SK-N-SH (cell line): ENCODE measurements around the gene WRAP73. TPM values are rescaled to one million over a fixed set of nuclear protein-coding genes. Genes with fewer than 3 reads are reported as not detected.

Experiments
- CTCF ChIA-PET: fragments of 300-600, 350-600 bp; formaldehyde crosslinking; extraction: SDS; loops from one replicate; lab custom pipeline; 2021; lab: Yijun Ruan, JAX
- POLR2A ChIA-PET: fragments of 350-600 bp; sonication (Branson Sonifier 250); formaldehyde crosslinking; extraction: SDS; loops from one replicate; lab custom pipeline; 2020; ENCODE audit warnings: antibody characterized with exemption, inconsistent platforms; lab: Yijun Ruan, JAX
- DNase-seq: peaks from one replicate; pipeline ENCODE4 v3.0.0; 2012
- H2AFZ ChIP-seq: fragments of 200-600 bp; sonication (generic); 2 replicates; pipeline ENCODE4 v1.8.1; 2016; ENCODE audit warnings: antibody characterized with exemption, mild to moderate bottlenecking, low read depth
- H3F3A ChIP-seq: fragments of 200-600 bp; sonication (generic); replicated peaks from 2 replicates; pipeline ENCODE3; 2016; ENCODE audit warnings: antibody characterized with exemption, mild to moderate bottlenecking; ENCODE audit not compliant: insufficient read depth
- H3K27ac ChIP-seq, 2 experiments: fragments of 200-500 bp in 1 of 2; fragments of 200-600 bp in 1 of 2; sonication (Bioruptor generic) in 1 of 2; sonication (generic), shearing (Covaris generic) in 1 of 2; 2 replicates each; pipeline versions ENCODE4 v1.5.1 to v1.6.1; 2014 to 2016; ENCODE audit warnings: low read depth in 2 of 2, inconsistent platforms in 1 of 2, low read length in 1 of 2, mild to moderate bottlenecking in 1 of 2, mixed read lengths in 1 of 2
- H3K27me3 ChIP-seq: fragments of 200-600 bp; sonication (generic), shearing (Covaris generic); 2 replicates; pipeline ENCODE4 v1.6.1; 2016; ENCODE audit warnings: mixed run types; ENCODE audit not compliant: insufficient read depth
- H3K36me3 ChIP-seq, 2 experiments: fragments of 200-500 bp in 1 of 2; fragments of 200-600 bp in 1 of 2; sonication (Bioruptor generic) in 1 of 2; sonication (generic) in 1 of 2; replicated peaks in 1 of 2; 2 replicates each; pipeline versions ENCODE3 to v1.5.1; 2014 to 2016; ENCODE audit warnings: low read length in 1 of 2, mild to moderate bottlenecking in 1 of 2; ENCODE audit not compliant: insufficient read depth in 2 of 2, control insufficient read depth in 1 of 2
- H3K4me1 ChIP-seq, 2 experiments: fragments of 200-500 bp in 1 of 2; fragments of 200-600 bp in 1 of 2; sonication (Bioruptor generic) in 1 of 2; sonication (generic), shearing (Covaris generic) in 1 of 2; 2 replicates each; pipeline versions ENCODE4 v1.5.1 to v1.6.1; 2014 to 2016; ENCODE audit warnings: low read depth in 1 of 2, low read length in 1 of 2, mixed run types in 1 of 2; ENCODE audit not compliant: insufficient read depth in 2 of 2, control insufficient read depth in 1 of 2
- H3K4me2 ChIP-seq: fragments of 200-600 bp; sonication (generic), shearing (Covaris generic); 2 replicates; pipeline ENCODE4 v1.6.1; 2017; ENCODE audit warnings: mixed run types
- H3K4me3 ChIP-seq, 2 experiments: fragments of 200-500 bp in 1 of 2; fragments of 200-600 bp in 1 of 2; sonication (Bioruptor generic) in 1 of 2; sonication (generic), shearing (Covaris generic) in 1 of 2; 2 replicates each; pipeline versions ENCODE4 v1.5.1 to v1.8.1; 2014 to 2016; ENCODE audit warnings: low read depth in 2 of 2, inconsistent platforms in 1 of 2, low read length in 1 of 2, mild to moderate bottlenecking in 1 of 2, mixed read lengths in 1 of 2, moderate library complexity in 1 of 2
- H3K79me2 ChIP-seq: fragments of 200-600 bp; sonication (generic); 2 replicates; pipeline ENCODE4 v1.8.1; 2017; ENCODE audit warnings: mild to moderate bottlenecking; ENCODE audit not compliant: insufficient read depth
- H3K9ac ChIP-seq: fragments of 200-600 bp; sonication (generic); 2 replicates; pipeline ENCODE4 v1.6.1; 2017; ENCODE audit warnings: mixed run types
- H3K9me2 ChIP-seq: fragments of 200-600 bp; sonication (generic); 2 replicates; pipeline ENCODE4 v1.6.1; 2017; ENCODE audit warnings: mixed run types
- H3K9me3 ChIP-seq: fragments of 200-600 bp; sonication (generic); 2 replicates; pipeline ENCODE4 v1.6.1; 2017; ENCODE audit warnings: mixed run types, mild to moderate bottlenecking, moderate library complexity
- H4K20me1 ChIP-seq: fragments of 200-600 bp; sonication (generic); 2 replicates; pipeline ENCODE4 v1.6.1; 2017; ENCODE audit warnings: mild to moderate bottlenecking, mixed run types; ENCODE audit not compliant: insufficient read depth
- CTCF ChIP-seq: fragments of 200-600 bp; sonication (generic); IDR thresholded peaks from 2 replicates; pipeline ENCODE4 v1.6.1; 2017; ENCODE audit warnings: antibody characterized with exemption, mild to moderate bottlenecking, moderate library complexity
- ELF1 ChIP-seq: IDR thresholded peaks from 2 replicates; pipeline ENCODE4 v1.4.0; 2012
- EP300 ChIP-seq, 2 experiments: IDR thresholded peaks; 2 replicates each; pipeline versions ENCODE4 v1.4.0 to v1.6.1; 2012; ENCODE audit warnings: borderline replicate concordance in 1 of 2, low read depth in 1 of 2, low read length in 1 of 2
- EZH2phosphoT487 ChIP-seq: fragments of 200-600 bp; sonication (generic); IDR thresholded peaks from 2 replicates; pipeline ENCODE4 v1.6.1; 2017; ENCODE audit warnings: low read depth, mixed run types, mild to moderate bottlenecking, antibody characterized with exemption, moderate library complexity, borderline replicate concordance
- FOSL2 ChIP-seq: IDR thresholded peaks from 2 replicates; pipeline ENCODE4 v1.4.0; 2012; ENCODE audit warnings: low read depth, mild to moderate bottlenecking, moderate library complexity, borderline replicate concordance
- FOXJ3 ChIP-seq: sonication (generic); formaldehyde crosslinking; IDR thresholded peaks from 2 replicates; pipeline ENCODE4 v1.5.1; 2020; ENCODE audit warnings: mild to moderate bottlenecking, missing genetic modification reagents
- GABPA ChIP-seq: IDR thresholded peaks from 2 replicates; pipeline ENCODE4 v1.4.0; 2012; ENCODE audit warnings: low read depth, mild to moderate bottlenecking
- IRF3 ChIP-seq: fragments of 150-350 bp; IDR thresholded peaks from 2 replicates; pipeline ENCODE4 v1.6.1; 2016; ENCODE audit warnings: mild to moderate bottlenecking, low read depth, low read length
- MXI1 ChIP-seq: IDR thresholded peaks from 2 replicates; pipeline ENCODE4 v1.6.1; 2012; ENCODE audit warnings: mild to moderate bottlenecking, low read depth, low read length, improper control_type of control experiment
- POLR2AphosphoS5 ChIP-seq: IDR thresholded peaks from 2 replicates; pipeline ENCODE4 v1.6.1; 2012; ENCODE audit warnings: low read depth, low read length
- RAD21 ChIP-seq: IDR thresholded peaks from 2 replicates; pipeline ENCODE4 v1.6.1; 2012; ENCODE audit warnings: mild to moderate bottlenecking, low read length
- RFX5 ChIP-seq: IDR thresholded peaks from 2 replicates; pipeline ENCODE4 v1.6.1; 2012; ENCODE audit warnings: mild to moderate bottlenecking, improper control_type of control experiment, low read length
- RXRA ChIP-seq: IDR thresholded peaks from 2 replicates; pipeline ENCODE4 v1.4.0; 2012; ENCODE audit warnings: low read depth, mild to moderate bottlenecking, borderline replicate concordance
- SMC3 ChIP-seq: IDR thresholded peaks from 2 replicates; pipeline ENCODE4 v1.6.1; 2012; ENCODE audit warnings: low read depth, low read length, improper control_type of control experiment
- TCF12 ChIP-seq: IDR thresholded peaks from 2 replicates; pipeline ENCODE4 v1.4.0; 2012
- TEAD4 ChIP-seq: IDR thresholded peaks from 2 replicates; pipeline ENCODE4 v1.4.0; 2012; ENCODE audit warnings: mild to moderate bottlenecking, borderline replicate concordance; ENCODE audit not compliant: insufficient read depth
- USF1 ChIP-seq: IDR thresholded peaks from 2 replicates; pipeline ENCODE4 v1.4.0; 2012; ENCODE audit warnings: low read depth, borderline replicate concordance
- USF2 ChIP-seq: fragments of 150-350 bp; IDR thresholded peaks from 2 replicates; pipeline ENCODE4 v1.6.1; 2017; ENCODE audit warnings: antibody characterized with exemption, low read length, low read depth, borderline replicate concordance
- ZBTB33 ChIP-seq: IDR thresholded peaks from 2 replicates; pipeline ENCODE4 v1.4.0; 2012; ENCODE audit warnings: low read depth, borderline replicate concordance
- WGBS: methylation state at CpG from one replicate; pipeline ENCODE4 v1.1.6; 2017; ENCODE audit warnings: low lambda C conversion rate; 5-methylcytosine and 5-hydroxymethylcytosine counted together
- polyA plus RNA-seq, 3 experiments: library from polyadenylated mRNA; depleted of rRNA; stranded (reverse); fragments of >200 nt; gene quantifications; 2 replicates each; pipeline ENCODE4 v1.2.3, GENCODE V29; 2012

The WRAP73 gene
- polyA plus RNA-seq, 1 of the 3 experiments (the other 2 are of a cell fraction): 61.9 TPM

- no peak overlapping the region for H3K4me3 ChIP-seq
- DNase-seq: no peak
- WGBS: 84% methylated on average over 13 of the region's 15 CpGs
- POLR2A ChIA-PET: no interaction called here
- H3F3A ChIP-seq: no peaks in the 10 kb centered on the region
- H3K27me3 ChIP-seq: peaks cover 4% of the 10 kb centered on the region; the same call in 1 of the 2 replicates
- H3K9ac ChIP-seq: no peak overlapping the region
- no peaks in the 10 kb centered on the region for H3K36me3 ChIP-seq
- no peak overlapping the region for H3K27ac ChIP-seq
- no peaks in the 10 kb centered on the region for H3K9me2 ChIP-seq
- TF ChIP-seq MXI1 (no peak), IRF3 (no peak), USF1 (no peak), RAD21 (no peak), EZH2phosphoT487 (no peak), ZBTB33 (no peak), FOXJ3 (CRISPR knock-in tag) (no peak), ELF1 (no peak), RXRA (no peak), TEAD4 (no peak)
- TF ChIP-seq, all 33 proteins: peak for 0
- CTCF ChIA-PET: interaction anchor here (1.2 to 2.5 kb wide), 2 partner anchors 10 to 65 kb away, joined by 4 to 13 read pairs; no protein-coding TSS in a partner anchor
- Histone ChIP-seq H3K4me1 (peaks cover 0 to 3% of the 10 kb centered on the region in 2 experiments; a peak in 1 of 4 replicates), H2AFZ (no peak overlapping the region), H3K79me2 (no peaks in the 10 kb centered on the region), H3K4me2 (no peak overlapping the region), H3K9me3 (no peaks in the 10 kb centered on the region), H4K20me1 (no peaks in the 10 kb centered on the region)
Observed at GRCh38 chr1:3659093-3659492, 9.2 kb upstream of the WRAP73 start.

GRCh38 chr1:3658231-3658615 lies 8.3 kb upstream of the WRAP73 start:
- POLR2A ChIA-PET: no interaction called here
- WGBS: 73% methylated on average over 14 of the region's 14 CpGs
- TF ChIP-seq MXI1 (no peak), USF2 (no peak), SMC3 (no peak), TCF12 (no peak), CTCF (no peak), RFX5 (no peak), EP300 (IDR thresholded peaks at IDR 0.05; ENCODE audit: borderline replicate concordance in 1 of 2, low read depth in 1 of 2, low read length in 1 of 2) (no peak), POLR2AphosphoS5 (no peak), GABPA (no peak), TEAD4 (no peak), FOSL2 (no peak), RXRA (no peak)

More at GRCh38 chr1:3658231-3658615, 8.3 kb upstream of the WRAP73 start:
- H3K4me2 ChIP-seq: no peak overlapping the region
- no peaks in the 10 kb centered on the region for H3K9me3 ChIP-seq
- H2AFZ ChIP-seq: no peak overlapping the region
- no peaks in the 10 kb centered on the region for H3K9me2 ChIP-seq
- H3K27ac ChIP-seq: no peak overlapping the region
- H3F3A ChIP-seq: no peaks in the 10 kb centered on the region
- no peak overlapping the region for H3K4me3 ChIP-seq
- CTCF ChIA-PET: interaction anchor here (2.5 kb wide), 1 partner anchor 66 kb away, joined by 13 read pairs; no protein-coding TSS in a partner anchor
- no peak overlapping the region for H3K9ac ChIP-seq
- H3K79me2 ChIP-seq: no peaks in the 10 kb centered on the region
- peaks cover 0 to 4% of the 10 kb centered on the region in 2 experiments; a peak in 1 of 4 replicates for H3K4me1 ChIP-seq
- DNase-seq: no peak
- no peaks in the 10 kb centered on the region for H4K20me1 ChIP-seq
- H3K36me3 ChIP-seq: no peaks in the 10 kb centered on the region
- H3K27me3 ChIP-seq: peaks cover 4% of the 10 kb centered on the region; the same call in 1 of the 2 replicates
